ENCODE measurements around the gene FFAR1. TPM values are rescaled to one million over a fixed set of nuclear protein-coding genes. Genes with fewer than 3 reads are reported as not detected.

The FFAR1 gene
- total and polyA plus RNA-seq, 2 experiments from 2014 or later = not detected

- Histone ChIP-seq H3K27ac (ENCODE audit: low read depth) (no peak overlapping the region), H3K79me2 (replicated peaks; ENCODE audit: insufficient read depth) (no peaks in the 10 kb centered on the region), H3K36me3 (ENCODE audit: insufficient read depth) (no peaks in the 10 kb centered on the region), H3K4me3 (no peak overlapping the region), H3K4me2 (no peak overlapping the region), H3K9me2 (ENCODE audit: insufficient read depth) (no peaks in the 10 kb centered on the region), H3K27me3 (ENCODE audit: insufficient read depth) (no peaks in the 10 kb centered on the region), H3K4me1 (ENCODE audit: insufficient read depth) (no peaks in the 10 kb centered on the region), H3F3A (replicated peaks; ENCODE audit: low read depth) (no peaks in the 10 kb centered on the region), H2AFZ (no peak overlapping the region), H4K20me1 (replicated peaks; ENCODE audit: insufficient read depth) (no peaks in the 10 kb centered on the region)
- TF ChIP-seq CREB1 (CRISPR knock-in tag; IDR thresholded peaks at IDR 0.05; ENCODE audit: low read depth) = no peak
- TF ChIP-seq EZH2phosphoT487 (IDR thresholded peaks at IDR 0.05; ENCODE audit: unreplicated experiment) = no peak
- TF ChIP-seq STAT1 (IDR thresholded peaks at IDR 0.05; ENCODE audit: unreplicated experiment) = no peak
- no peak for TF ChIP-seq JUNB (IDR thresholded peaks at IDR 0.05; ENCODE audit: unreplicated experiment)
- TF ChIP-seq, protein P1, sequence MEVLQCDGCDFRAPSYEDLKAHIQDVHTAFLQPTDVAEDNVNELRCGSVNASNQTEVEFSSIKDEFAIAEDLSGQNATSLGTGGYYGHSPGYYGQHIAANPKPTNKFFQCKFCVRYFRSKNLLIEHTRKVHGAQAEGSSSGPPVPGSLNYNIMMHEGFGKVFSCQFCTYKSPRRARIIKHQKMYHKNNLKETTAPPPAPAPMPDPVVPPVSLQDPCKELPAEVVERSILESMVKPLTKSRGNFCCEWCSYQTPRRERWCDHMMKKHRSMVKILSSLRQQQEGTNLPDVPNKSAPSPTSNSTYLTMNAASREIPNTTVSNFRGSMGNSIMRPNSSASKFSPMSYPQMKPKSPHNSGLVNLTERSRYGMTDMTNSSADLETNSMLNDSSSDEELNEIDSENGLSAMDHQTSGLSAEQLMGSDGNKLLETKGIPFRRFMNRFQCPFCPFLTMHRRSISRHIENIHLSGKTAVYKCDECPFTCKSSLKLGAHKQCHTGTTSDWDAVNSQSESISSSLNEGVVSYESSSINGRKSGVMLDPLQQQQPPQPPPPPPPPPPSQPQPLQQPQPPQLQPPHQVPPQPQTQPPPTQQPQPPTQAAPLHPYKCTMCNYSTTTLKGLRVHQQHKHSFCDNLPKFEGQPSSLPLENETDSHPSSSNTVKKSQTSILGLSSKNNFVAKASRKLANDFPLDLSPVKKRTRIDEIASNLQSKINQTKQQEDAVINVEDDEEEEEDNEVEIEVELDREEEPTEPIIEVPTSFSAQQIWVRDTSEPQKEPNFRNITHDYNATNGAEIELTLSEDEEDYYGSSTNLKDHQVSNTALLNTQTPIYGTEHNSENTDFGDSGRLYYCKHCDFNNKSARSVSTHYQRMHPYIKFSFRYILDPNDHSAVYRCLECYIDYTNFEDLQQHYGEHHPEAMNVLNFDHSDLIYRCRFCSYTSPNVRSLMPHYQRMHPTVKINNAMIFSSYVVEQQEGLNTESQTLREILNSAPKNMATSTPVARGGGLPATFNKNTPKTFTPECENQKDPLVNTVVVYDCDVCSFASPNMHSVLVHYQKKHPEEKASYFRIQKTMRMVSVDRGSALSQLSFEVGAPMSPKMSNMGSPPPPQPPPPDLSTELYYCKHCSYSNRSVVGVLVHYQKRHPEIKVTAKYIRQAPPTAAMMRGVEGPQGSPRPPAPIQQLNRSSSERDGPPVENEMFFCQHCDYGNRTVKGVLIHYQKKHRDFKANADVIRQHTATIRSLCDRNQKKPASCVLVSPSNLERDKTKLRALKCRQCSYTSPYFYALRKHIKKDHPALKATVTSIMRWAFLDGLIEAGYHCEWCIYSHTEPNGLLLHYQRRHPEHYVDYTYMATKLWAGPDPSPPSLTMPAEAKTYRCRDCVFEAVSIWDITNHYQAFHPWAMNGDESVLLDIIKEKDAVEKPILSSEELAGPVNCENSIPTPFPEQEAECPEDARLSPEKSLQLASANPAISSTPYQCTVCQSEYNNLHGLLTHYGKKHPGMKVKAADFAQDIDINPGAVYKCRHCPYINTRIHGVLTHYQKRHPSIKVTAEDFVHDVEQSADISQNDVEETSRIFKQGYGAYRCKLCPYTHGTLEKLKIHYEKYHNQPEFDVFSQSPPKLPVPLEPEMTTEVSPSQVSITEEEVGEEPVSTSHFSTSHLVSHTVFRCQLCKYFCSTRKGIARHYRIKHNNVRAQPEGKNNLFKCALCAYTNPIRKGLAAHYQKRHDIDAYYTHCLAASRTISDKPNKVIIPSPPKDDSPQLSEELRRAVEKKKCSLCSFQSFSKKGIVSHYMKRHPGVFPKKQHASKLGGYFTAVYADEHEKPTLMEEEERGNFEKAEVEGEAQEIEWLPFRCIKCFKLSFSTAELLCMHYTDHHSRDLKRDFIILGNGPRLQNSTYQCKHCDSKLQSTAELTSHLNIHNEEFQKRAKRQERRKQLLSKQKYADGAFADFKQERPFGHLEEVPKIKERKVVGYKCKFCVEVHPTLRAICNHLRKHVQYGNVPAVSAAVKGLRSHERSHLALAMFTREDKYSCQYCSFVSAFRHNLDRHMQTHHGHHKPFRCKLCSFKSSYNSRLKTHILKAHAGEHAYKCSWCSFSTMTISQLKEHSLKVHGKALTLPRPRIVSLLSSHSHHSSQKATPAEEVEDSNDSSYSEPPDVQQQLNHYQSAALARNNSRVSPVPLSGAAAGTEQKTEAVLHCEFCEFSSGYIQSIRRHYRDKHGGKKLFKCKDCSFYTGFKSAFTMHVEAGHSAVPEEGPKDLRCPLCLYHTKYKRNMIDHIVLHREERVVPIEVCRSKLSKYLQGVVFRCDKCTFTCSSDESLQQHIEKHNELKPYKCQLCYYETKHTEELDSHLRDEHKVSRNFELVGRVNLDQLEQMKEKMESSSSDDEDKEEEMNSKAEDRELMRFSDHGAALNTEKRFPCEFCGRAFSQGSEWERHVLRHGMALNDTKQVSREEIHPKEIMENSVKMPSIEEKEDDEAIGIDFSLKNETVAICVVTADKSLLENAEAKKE (CRISPR knock-in tag; IDR thresholded peaks at IDR 0.05) = no peak
- no peak for TF ChIP-seq POLR2AphosphoS5 (IDR thresholded peaks at IDR 0.05; ENCODE audit: low read depth)
- no peak for TF ChIP-seq ZNF331 (CRISPR knock-in tag; IDR thresholded peaks at IDR 0.05; ENCODE audit: low read depth)
- no peak for TF ChIP-seq EZH2 (IDR thresholded peaks at IDR 0.05; ENCODE audit: low read depth, unreplicated experiment)
- no peak for TF ChIP-seq REST (IDR thresholded peaks at IDR 0.05; ENCODE audit: unreplicated experiment)
- no peak for TF ChIP-seq NANOG (IDR thresholded peaks at IDR 0.05; ENCODE audit: borderline replicate concordance)
- TF ChIP-seq, protein P2, sequence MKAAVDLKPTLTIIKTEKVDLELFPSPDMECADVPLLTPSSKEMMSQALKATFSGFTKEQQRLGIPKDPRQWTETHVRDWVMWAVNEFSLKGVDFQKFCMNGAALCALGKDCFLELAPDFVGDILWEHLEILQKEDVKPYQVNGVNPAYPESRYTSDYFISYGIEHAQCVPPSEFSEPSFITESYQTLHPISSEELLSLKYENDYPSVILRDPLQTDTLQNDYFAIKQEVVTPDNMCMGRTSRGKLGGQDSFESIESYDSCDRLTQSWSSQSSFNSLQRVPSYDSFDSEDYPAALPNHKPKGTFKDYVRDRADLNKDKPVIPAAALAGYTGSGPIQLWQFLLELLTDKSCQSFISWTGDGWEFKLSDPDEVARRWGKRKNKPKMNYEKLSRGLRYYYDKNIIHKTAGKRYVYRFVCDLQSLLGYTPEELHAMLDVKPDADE (IDR thresholded peaks at IDR 0.05) = no peak
- TF ChIP-seq CTCF (conservative IDR thresholded peaks at IDR 0.05; ENCODE audit: low read depth in 2 of 2) = no peak
- Mint-ChIP-seq H3K4me1 (peaks cover 3% of the 10 kb centered on the region), H3K36me3 (ENCODE audit: low read depth) (no peaks in the 10 kb centered on the region), H3K27me3 (ENCODE audit: insufficient read depth, low read depth, poor library complexity) (no peaks in the 10 kb centered on the region), H3K4me3 (no peak overlapping the region), H3K9me3 (no peaks in the 10 kb centered on the region), H3K27ac (no peak overlapping the region)
- ATAC-seq (no peak), DNase-seq (ENCODE audit: low spot score) (no peak)
Observed at GRCh38 chr19:35363001-35363590, 15.4 kb downstream of the FFAR1 start.
